Breast epithelium (tissue), 3 donors: Measurements from ENCODE around the gene SLC30A10.

Experiments used
- POLR2A ChIP-seq: fragments of 450-650 bp; IDR thresholded peaks from one replicate; pipeline ENCODE4 v1.6.1; 2016; ENCODE audit warnings: antibody characterized with exemption, mild to moderate bottlenecking, moderate library complexity
- POLR2AphosphoS5 ChIP-seq, 3 donors: sonication (generic); formaldehyde crosslinking; IDR thresholded peaks; one replicate each; pipeline ENCODE4 v1.6.1; 2017; ENCODE audit warnings: antibody characterized with exemption in 3 of 3
- TF ChIP-seq, protein P1 (sequence below), 3 donors: fragments of 450-650 bp; IDR thresholded peaks; one replicate each; pipeline ENCODE4 v1.5.1; 2016 to 2017; ENCODE audit warnings: antibody characterized with exemption in 3 of 3, mild to moderate bottlenecking in 3 of 3, moderate library complexity in 3 of 3

DNA sequence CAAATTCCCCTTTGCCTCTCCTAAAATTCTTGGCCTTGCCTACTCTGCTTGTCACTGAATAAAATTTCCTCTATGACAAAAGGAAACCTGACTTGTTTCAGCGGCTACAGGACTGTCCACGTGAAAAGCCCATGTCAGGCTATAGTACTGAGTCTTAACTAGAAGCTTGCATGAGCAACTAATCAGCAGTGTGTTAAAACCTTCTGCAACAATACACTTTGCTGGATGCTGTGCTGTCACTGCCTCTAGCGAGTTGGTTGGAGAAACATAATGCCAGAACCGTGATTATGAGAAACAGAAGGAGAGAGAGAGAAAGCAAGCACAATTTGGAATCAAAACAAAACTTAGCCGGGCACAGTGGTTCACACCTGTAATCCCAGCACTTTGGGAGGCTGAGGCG, 25.7 kb upstream of the SLC30A10 start:
- TF ChIP-seq POLR2AphosphoS5 (IDR thresholded peaks at IDR 0.05) (no peak), POLR2A (no peak)
- TF ChIP-seq, protein P1, sequence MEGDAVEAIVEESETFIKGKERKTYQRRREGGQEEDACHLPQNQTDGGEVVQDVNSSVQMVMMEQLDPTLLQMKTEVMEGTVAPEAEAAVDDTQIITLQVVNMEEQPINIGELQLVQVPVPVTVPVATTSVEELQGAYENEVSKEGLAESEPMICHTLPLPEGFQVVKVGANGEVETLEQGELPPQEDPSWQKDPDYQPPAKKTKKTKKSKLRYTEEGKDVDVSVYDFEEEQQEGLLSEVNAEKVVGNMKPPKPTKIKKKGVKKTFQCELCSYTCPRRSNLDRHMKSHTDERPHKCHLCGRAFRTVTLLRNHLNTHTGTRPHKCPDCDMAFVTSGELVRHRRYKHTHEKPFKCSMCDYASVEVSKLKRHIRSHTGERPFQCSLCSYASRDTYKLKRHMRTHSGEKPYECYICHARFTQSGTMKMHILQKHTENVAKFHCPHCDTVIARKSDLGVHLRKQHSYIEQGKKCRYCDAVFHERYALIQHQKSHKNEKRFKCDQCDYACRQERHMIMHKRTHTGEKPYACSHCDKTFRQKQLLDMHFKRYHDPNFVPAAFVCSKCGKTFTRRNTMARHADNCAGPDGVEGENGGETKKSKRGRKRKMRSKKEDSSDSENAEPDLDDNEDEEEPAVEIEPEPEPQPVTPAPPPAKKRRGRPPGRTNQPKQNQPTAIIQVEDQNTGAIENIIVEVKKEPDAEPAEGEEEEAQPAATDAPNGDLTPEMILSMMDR (IDR thresholded peaks at IDR 0.05): no peak
